DMS 273 (cell line): ENCODE results near the gene VAV2.
A peak's percentile ranks its signal among the peaks of the same experiment; 100 is the strongest.

Experiments used
- DNase-seq: peaks from one replicate; lab custom pipeline; 2025; ENCODE audit not compliant: unreplicated experiment; lab: John Stamatoyannopoulos, UW

VAV2 gene

GRCh38 chr9:133734590-133735414 lies 257.3 kb downstream of the VAV2 start:
- no peak for DNase-seq

GRCh38 chr9:133733796-133734533 lies 258.2 kb downstream of the VAV2 start:
- no peak for DNase-seq

- peak; percentile 34 for DNase-seq
Observed at GRCh38 chr9:133733421-133733795, 258.7 kb downstream of the VAV2 start.

- no peak for DNase-seq
Observed at GRCh38 chr9:133732639-133733408, 259.3 kb downstream of the VAV2 start.

DNA sequence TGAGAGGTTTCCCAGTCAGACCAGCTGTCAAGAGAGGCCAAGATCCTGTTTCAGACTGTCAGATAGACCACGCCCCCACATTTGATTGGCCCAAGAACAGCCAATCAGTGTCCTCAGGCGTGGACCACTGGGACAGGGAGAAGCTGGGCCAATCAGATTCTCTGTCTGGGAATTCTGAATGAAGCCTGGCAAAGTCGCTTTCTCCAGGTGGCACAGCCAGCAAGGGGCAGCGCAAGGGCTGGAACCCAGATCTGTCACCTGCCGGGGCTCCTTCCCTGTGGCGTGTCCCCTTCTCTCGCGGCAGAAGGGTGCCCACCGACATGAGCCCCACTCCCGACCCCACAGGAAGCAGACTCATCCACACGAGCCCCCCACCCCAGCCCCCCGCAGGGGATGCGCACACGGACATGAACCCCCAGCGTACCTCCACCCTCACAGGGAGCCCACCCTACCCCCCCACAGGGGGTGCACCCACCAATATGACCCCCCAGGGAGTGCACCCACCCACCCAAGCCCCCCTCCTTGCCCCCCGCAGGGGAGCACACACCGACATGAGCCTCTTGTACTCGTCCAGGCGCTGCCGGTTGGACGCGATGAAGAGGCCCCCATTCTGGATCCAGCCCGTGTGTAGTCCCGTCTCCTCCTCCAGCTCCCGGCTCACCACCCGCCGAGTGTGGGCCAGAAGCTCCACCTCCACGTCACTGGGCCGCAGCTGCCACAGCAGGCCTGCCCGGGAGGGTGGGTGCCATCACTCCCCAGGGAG lies 260.1 kb downstream of the VAV2 start:
- DNase-seq, result peak; percentile 95

DNA sequence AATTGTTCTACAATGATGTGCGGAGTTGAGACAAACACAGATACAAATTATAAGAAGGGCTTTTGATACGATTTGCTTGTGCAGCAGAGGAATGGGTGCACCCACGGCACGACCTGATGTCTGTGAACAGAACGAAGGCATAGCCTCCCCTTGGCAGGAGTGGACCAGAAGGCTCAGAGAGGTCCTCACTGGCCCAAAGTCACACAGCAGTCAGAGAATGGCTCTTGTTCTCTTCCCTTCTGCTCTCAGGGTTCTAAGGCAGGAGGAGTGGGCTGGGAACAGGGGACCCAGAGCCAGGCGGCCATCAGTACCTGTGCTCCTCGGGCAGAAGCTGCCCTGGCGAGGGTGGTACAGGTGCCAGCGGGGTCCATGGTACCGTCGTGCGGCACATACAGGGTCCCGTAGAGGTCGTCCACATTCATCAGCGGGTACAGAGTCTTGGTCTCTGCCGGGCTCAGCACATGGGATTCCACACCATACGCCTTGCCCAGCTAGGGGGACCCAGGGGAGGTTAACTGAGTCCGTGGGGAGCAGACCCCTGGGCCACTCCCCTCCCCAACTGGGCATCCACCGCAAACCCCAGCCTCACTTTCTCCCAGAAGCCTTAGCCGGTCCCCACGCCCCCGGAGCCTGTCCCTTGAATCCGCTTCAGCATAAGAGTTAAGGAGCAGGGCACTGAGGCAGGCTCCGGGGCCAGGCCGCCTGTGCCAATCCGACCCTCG lies 261.0 kb downstream of the VAV2 start:
- no peak for DNase-seq

GRCh38 chr9:133729617-133730281 lies 262.4 kb downstream of the VAV2 start:
- DNase-seq, result no peak

- DNase-seq, result no peak
Observed at GRCh38 chr9:133728856-133729616, 263.1 kb downstream of the VAV2 start.

GRCh38 chr9:133727876-133728441 lies 264.2 kb downstream of the VAV2 start:
- no peak for DNase-seq

DNA sequence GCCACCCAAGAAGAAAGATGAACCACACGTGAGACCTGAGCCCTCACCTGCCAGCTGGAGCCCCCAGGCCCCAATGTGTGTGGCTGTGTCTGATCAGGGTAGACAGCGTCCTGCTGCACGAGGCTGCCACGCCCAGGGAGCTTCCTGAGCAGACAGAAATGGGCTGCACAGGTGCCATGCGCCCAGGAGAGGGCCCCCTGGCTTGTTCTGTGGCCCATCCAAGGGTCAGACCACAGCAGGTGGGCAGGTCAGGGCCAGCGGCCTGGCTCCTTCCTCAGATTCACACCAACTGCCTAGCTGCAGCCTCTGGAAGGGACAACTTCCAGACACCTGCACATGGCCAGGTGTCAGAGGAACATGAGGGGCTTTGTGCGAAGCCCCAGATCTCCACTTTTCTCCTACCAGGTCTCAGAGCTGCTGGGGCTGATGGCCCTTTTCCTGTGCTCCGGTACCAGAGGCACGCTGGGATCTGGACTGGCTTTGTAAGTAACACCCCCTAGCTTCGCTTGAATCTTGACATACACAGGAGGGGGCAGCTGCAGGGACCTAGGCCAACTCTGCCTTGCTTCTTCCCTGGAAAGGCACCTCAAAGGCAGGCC lies 264.7 kb downstream of the VAV2 start:
- no peak for DNase-seq

GRCh38 chr9:133726401-133727276 lies 265.5 kb downstream of the VAV2 start:
- peak; percentile 77 for DNase-seq

- DNase-seq, result no peak
Observed at GRCh38 chr9:133725886-133726285, 266.2 kb downstream of the VAV2 start.

DNA sequence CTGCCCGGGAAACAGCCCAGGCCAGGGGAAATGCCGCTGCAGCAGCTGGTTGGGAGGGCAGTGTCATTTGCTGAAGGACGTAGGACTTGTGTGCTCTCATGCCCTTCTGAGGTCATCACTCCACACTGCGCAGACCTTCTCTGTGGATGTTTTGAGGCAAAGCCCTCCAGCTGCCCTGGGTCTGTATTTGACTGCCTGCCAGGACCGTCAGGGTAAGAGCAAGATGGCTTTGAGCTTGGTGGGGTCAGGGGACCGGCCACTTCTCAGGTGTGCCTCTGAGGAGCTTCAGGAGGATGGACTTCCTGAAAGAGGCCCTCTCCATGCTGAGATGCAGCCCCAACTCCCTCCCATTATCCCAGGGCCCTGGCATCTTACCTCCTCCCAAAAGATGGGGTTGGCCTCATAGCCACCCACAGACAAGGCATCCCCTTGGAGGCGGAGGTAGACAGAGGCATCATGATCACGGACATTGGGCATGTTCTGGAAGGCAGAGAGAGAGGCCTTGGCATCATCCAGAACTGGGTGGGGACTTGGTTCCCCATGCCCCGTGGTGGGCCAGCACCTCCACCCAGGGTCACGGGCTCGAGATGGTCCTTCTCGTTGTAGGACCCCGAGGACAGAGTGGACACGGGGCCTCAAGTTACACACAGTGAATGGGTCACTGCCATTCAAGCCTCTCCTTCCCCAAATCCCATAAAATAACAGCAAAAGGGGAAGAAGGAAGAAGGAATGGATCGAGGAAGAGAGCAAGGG lies 273.4 kb downstream of the VAV2 start:
- no peak for DNase-seq

DNA sequence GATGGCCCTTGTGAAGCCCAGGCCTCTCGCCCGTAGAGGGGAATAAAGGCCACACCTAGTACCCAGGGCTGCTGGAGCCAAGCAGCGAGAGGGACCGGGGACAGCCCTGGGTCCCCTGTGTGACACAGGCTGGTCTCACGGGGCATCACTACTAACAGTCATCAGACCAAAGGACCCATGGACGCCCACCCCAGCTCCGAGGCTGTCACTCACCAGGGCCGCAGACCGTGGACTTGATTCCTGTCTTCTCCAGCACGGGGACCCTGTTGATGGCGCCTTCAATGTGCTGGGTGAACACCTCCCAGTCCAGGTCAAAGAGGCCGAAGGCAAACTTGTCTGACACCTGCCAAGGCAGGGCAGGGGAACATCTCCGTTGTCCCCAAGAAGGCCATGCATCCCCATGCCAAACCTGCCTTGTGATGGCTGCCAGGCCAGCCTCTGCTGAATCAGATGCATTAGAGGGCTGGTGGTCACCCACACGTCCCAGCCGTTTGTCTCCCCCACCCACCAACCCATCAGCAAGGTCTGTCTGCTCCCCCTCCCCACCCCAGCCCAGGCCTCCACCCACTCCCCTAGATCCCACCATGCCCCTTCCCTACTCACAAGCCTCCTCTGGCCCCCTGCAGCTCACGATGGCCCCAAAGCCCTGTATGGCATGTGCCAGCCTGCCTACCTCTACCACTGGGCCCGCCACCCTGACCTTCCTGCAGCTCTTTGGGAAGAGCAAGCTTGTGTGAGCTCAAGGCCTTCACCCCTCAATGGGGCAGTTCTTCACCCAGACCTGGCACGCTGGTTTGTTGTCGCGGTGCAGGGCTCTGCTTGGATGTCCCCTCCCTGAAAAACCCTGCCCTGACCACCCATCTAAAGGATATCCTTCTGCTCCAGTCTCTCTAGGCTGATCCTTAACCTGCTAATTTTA lies 274.8 kb downstream of the VAV2 start:
- no peak for DNase-seq

- DNase-seq, result no peak
Observed at GRCh38 chr9:133716564-133717112, 275.5 kb downstream of the VAV2 start.
